ENCODE data around the gene RANGAP1.

Gene RANGAP1

GRCh38 chr22:41311487-41311886 lies 25.5 kb upstream of the RANGAP1 start:
- in situ Hi-C loops (cut with HindIII; ENCODE audit: low sequenced_read_pairs) = no loop called here
- no peak for TF ChIP-seq CTCF (IDR thresholded peaks at IDR 0.05; ENCODE audit: low read depth, low read length, missing control alignments)
- no peak for DNase-seq (ENCODE audit: low read depth)
- no peak overlapping the region for H3K4me3 ChIP-seq (ENCODE audit: low read depth, low read length)

- TF ChIP-seq CTCF (IDR thresholded peaks at IDR 0.05; ENCODE audit: low read depth, low read length, missing control alignments) = no peak
- in situ Hi-C loops (cut with HindIII; ENCODE audit: low sequenced_read_pairs) = no loop called here
- no peak for DNase-seq (ENCODE audit: low read depth)
- no peak overlapping the region for H3K4me3 ChIP-seq (ENCODE audit: low read depth, low read length)
These were observed 24.3 kb upstream of the RANGAP1 start for GRCh38 chr22:41310336-41310735.

GRCh38 chr22:41308544-41308947 lies 22.6 kb upstream of the RANGAP1 start:
- no peak for DNase-seq (ENCODE audit: low read depth)
- TF ChIP-seq CTCF (IDR thresholded peaks at IDR 0.05; ENCODE audit: low read depth, low read length, missing control alignments) = no peak
- no peak overlapping the region for H3K4me3 ChIP-seq (ENCODE audit: low read depth, low read length)
- in situ Hi-C loops (cut with HindIII; ENCODE audit: low sequenced_read_pairs) = no loop called here

- H3K4me3 ChIP-seq (ENCODE audit: low read depth, low read length) = no peak overlapping the region
- DNase-seq (ENCODE audit: low read depth) = no peak
- in situ Hi-C loops (cut with HindIII; ENCODE audit: low sequenced_read_pairs) = no loop called here
- no peak for TF ChIP-seq CTCF (IDR thresholded peaks at IDR 0.05; ENCODE audit: low read depth, low read length, missing control alignments)
These were observed 22.1 kb upstream of the RANGAP1 start for GRCh38 chr22:41308054-41308453.

- no peak for TF ChIP-seq CTCF (IDR thresholded peaks at IDR 0.05; ENCODE audit: low read depth, low read length, missing control alignments)
- in situ Hi-C loops (cut with HindIII; ENCODE audit: low sequenced_read_pairs) = no loop called here
- no peak overlapping the region for H3K4me3 ChIP-seq (ENCODE audit: low read depth, low read length)
- no peak for DNase-seq (ENCODE audit: low read depth)
These were observed 19.7 kb upstream of the RANGAP1 start for GRCh38 chr22:41305646-41306045.

- no peak for TF ChIP-seq CTCF (IDR thresholded peaks at IDR 0.05; ENCODE audit: low read depth, low read length, missing control alignments)
- DNase-seq (ENCODE audit: low read depth) = no peak
- peak overlapping the region; percentile 75 for H3K4me3 ChIP-seq (ENCODE audit: low read depth, low read length)
- in situ Hi-C loops (cut with HindIII; ENCODE audit: low sequenced_read_pairs) = no loop called here
These were observed 16.8 kb upstream of the RANGAP1 start for GRCh38 chr22:41302811-41303210.
